ENCODE measurements around the gene DOCK4.

Gene DOCK4

DNA sequence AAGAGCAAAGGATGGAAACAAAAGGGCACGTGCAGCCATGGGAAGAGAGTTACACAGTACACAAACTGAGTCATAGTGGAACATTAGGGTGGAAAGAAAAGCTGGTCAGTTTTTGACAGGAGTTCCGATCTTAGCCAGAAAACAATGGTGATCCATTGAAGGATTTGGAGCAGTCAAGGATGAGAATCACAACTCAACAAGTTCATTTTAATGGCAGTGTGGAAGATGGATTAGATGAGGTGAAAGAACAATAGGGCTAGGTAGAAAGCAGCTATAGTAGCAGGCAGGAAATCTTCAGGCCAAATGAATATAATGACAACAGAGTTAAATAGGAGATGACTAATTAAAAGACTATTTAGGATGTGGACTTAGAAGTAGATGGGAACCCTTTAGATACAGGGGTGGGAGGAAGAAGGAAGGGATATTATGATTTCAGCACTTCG is 136.3 kb downstream of the DOCK4 start:
- no peak for DNase-seq

DNA sequence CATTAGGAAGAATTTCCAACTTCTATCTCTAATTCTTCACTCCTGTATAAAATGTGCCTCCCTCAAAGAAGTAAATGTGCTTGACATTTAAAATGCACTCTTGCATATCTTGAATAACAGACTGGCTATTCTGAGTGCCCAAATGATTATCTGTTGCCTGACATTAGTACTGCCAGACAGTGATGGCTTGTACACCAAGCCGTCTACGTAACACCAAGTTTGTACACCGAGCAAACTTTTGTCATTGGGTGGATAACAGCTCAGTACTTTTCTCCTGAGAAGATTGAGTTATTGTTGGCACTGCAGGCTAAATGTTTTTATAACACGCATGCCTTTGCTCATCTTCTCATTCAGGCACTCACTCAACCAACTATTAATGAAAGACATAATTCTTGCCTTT is 137.2 kb downstream of the DOCK4 start:
- Histone ChIP-seq H3K27ac (no peak overlapping the region), H3K9me3 (ENCODE audit: severe bottlenecking) (no peaks in the 10 kb centered on the region), H3K4me3 (ENCODE audit: low read depth, low read length) (no peak overlapping the region), H3K27me3 (ENCODE audit: insufficient read depth, low read depth, severe bottlenecking) (no peaks in the 10 kb centered on the region), H3K36me3 (no peaks in the 10 kb centered on the region)
- DNase-seq = no peak
- TF ChIP-seq, protein P1, sequence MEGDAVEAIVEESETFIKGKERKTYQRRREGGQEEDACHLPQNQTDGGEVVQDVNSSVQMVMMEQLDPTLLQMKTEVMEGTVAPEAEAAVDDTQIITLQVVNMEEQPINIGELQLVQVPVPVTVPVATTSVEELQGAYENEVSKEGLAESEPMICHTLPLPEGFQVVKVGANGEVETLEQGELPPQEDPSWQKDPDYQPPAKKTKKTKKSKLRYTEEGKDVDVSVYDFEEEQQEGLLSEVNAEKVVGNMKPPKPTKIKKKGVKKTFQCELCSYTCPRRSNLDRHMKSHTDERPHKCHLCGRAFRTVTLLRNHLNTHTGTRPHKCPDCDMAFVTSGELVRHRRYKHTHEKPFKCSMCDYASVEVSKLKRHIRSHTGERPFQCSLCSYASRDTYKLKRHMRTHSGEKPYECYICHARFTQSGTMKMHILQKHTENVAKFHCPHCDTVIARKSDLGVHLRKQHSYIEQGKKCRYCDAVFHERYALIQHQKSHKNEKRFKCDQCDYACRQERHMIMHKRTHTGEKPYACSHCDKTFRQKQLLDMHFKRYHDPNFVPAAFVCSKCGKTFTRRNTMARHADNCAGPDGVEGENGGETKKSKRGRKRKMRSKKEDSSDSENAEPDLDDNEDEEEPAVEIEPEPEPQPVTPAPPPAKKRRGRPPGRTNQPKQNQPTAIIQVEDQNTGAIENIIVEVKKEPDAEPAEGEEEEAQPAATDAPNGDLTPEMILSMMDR (IDR thresholded peaks at IDR 0.05; ENCODE audit: low read depth, low read length) = no peak

More for the DNA sequence above, 136.3 kb downstream of the DOCK4 start:
- no peak overlapping the region for H3K27ac ChIP-seq
- H3K4me3 ChIP-seq (ENCODE audit: low read depth, low read length) = no peak overlapping the region
- no peaks in the 10 kb centered on the region for H3K36me3 ChIP-seq
- no peaks in the 10 kb centered on the region for H3K27me3 ChIP-seq (ENCODE audit: insufficient read depth, low read depth, severe bottlenecking)
- H3K9me3 ChIP-seq (ENCODE audit: severe bottlenecking) = no peaks in the 10 kb centered on the region
- TF ChIP-seq, protein P1 (IDR thresholded peaks at IDR 0.05; ENCODE audit: low read depth, low read length) = no peak

DNA sequence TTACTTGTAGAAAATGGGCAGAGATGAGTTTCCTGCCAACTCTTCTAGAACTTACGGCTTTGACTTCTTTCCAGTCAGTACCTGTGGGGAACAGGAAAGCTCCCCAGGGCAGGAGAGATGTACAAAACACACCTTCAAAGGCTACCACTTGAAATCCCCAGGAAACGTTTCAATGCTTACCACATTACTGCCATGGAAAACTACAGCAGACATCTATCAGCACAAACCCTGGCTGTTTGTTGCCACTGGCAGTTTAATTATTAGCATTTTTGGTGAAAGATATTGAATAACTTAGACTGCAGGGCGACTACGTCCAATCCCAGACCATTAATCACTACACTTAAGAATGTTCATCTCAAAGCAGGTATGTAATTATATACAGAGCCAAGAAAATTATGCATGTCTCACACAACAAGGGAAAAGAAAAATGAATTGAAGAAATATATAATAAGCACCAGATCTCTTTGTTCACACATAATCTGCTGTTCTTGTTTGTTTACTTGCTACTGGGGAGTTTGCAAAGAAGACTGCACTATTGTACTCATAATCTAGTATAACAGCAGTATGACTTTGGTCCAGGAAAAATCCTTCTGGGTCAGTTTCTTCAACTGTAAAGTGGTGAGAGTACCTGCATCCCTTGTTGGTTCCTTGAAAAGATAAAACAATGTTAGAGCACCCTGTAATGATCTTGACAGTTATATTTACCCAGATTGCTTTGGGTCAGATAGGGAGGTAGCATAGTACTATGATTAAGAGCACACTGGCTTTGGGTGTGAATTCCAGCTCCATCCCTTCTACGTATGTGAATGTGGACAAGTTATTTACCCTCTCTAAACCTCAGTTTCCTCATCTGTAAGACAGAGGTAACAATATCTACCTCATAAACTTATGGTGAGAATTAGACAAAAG is 138.3 kb downstream of the DOCK4 start:
- Histone ChIP-seq H3K27me3 (ENCODE audit: insufficient read depth, low read depth, severe bottlenecking) (no peaks in the 10 kb centered on the region), H3K27ac (no peak overlapping the region), H3K9me3 (ENCODE audit: severe bottlenecking) (no peaks in the 10 kb centered on the region), H3K4me3 (ENCODE audit: low read depth, low read length) (no peak overlapping the region), H3K36me3 (no peaks in the 10 kb centered on the region)
- TF ChIP-seq, protein P1 (IDR thresholded peaks at IDR 0.05; ENCODE audit: low read depth, low read length) = no peak
- no peak for DNase-seq

DNA sequence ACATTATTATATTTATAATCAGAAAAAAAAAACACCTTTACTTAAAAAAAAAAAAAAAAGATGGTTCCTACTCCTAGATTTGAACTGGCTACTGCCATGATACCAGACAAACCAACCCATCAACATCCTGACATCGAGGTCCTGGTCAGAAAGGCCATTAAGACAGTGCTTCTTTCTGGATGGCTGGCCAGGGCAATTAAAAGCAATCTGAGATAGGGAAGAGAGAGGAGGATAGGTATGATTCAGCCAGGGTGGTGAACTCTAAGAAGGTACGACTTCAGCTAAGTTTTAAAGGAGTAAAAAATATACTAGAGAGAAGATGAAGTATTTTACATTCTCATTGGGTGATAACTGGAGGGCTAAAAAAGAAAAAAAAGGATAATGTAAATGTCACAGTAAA is 139.0 kb downstream of the DOCK4 start:
- Histone ChIP-seq H3K36me3 (no peaks in the 10 kb centered on the region), H3K27me3 (ENCODE audit: insufficient read depth, low read depth, severe bottlenecking) (no peaks in the 10 kb centered on the region), H3K9me3 (ENCODE audit: severe bottlenecking) (no peaks in the 10 kb centered on the region), H3K27ac (no peak overlapping the region), H3K4me3 (ENCODE audit: low read depth, low read length) (no peak overlapping the region)
- DNase-seq = no peak
- TF ChIP-seq, protein P1 (IDR thresholded peaks at IDR 0.05; ENCODE audit: low read depth, low read length) = no peak

DNA sequence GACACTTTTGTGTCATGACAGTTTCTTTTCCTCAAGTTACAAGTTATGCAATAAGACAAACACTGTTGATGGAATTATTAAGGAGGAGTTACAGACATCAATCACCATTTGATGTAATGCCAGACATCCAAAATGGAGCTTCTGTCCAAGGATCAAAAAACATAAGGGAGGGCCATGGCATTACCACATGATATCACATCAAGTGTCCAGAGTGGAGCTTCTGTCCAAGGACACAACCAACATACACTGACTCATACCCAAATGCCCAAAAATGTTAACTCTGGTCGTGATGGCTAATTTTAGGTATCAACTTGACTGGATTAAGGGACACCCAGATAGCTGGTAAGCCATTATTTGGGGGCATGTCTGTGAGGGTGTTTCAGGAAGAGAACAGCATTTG is 140.4 kb downstream of the DOCK4 start:
- Histone ChIP-seq H3K4me3 (ENCODE audit: low read depth, low read length) (no peak overlapping the region), H3K36me3 (no peaks in the 10 kb centered on the region), H3K27me3 (ENCODE audit: insufficient read depth, low read depth, severe bottlenecking) (no peaks in the 10 kb centered on the region), H3K9me3 (ENCODE audit: severe bottlenecking) (no peaks in the 10 kb centered on the region), H3K27ac (no peak overlapping the region)
- TF ChIP-seq, protein P1 (IDR thresholded peaks at IDR 0.05; ENCODE audit: low read depth, low read length) = no peak
- DNase-seq = no peak

Measured in WERI-Rb-1 (cell line).